ENCODE results near the gene DACT2. TPM values are rescaled to one million over a fixed set of nuclear protein-coding genes. Genes with fewer than 3 reads are reported as not detected.
A peak's percentile ranks its signal among the peaks of the same experiment; 100 is the strongest.

The DACT2 gene
- total and polyA plus RNA-seq, 9 of the 15 experiments (the other 6 are each of a cell fraction or from before 2014, with no cell fraction given) = not detected

- BruUV-seq (replicated peaks) = no TSS peak
- H3K27me3 ChIP-seq (ENCODE audit: control insufficient read depth in 2 of 2, insufficient read depth in 2 of 2, low read length in 2 of 2) = peaks cover 31 to 71% of the 10 kb centered on the region in 2 experiments
- WGBS (ENCODE audit: insufficient coverage, low coverage, missing lambda C conversion rate) = 1% methylated on average over 15 of the region's 15 CpGs
Observed at GRCh38 chr6:168367285-168367751, 47.7 kb upstream of the DACT2 start.

More at GRCh38 chr6:168367285-168367751, 47.7 kb upstream of the DACT2 start:
- in situ Hi-C loops (cut with MboI) = no loop called here
- peaks cover 4% of the 10 kb centered on the region for H4K20me1 ChIP-seq (replicated peaks; ENCODE audit: control insufficient read depth, insufficient read depth, low read length)
- TF ChIP-seq RNF2 (IDR thresholded peaks at IDR 0.05) (no peak), KDM1A (IDR thresholded peaks at IDR 0.05) (no peak), AFF4 (CRISPR knock-in tag; IDR thresholded peaks at IDR 0.05) (no peak)
- TF ChIP-seq, protein P1, sequence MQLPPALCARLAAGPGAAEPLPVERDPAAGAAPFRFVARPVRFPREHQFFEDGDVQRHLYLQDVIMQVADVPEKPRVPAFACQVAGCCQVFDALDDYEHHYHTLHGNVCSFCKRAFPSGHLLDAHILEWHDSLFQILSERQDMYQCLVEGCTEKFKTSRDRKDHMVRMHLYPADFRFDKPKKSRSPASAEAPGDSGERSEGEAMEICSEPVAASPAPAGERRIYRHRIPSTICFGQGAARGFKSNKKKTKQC (CRISPR knock-in tag; IDR thresholded peaks at IDR 0.05) = no peak
- TF ChIP-seq, protein P2, sequence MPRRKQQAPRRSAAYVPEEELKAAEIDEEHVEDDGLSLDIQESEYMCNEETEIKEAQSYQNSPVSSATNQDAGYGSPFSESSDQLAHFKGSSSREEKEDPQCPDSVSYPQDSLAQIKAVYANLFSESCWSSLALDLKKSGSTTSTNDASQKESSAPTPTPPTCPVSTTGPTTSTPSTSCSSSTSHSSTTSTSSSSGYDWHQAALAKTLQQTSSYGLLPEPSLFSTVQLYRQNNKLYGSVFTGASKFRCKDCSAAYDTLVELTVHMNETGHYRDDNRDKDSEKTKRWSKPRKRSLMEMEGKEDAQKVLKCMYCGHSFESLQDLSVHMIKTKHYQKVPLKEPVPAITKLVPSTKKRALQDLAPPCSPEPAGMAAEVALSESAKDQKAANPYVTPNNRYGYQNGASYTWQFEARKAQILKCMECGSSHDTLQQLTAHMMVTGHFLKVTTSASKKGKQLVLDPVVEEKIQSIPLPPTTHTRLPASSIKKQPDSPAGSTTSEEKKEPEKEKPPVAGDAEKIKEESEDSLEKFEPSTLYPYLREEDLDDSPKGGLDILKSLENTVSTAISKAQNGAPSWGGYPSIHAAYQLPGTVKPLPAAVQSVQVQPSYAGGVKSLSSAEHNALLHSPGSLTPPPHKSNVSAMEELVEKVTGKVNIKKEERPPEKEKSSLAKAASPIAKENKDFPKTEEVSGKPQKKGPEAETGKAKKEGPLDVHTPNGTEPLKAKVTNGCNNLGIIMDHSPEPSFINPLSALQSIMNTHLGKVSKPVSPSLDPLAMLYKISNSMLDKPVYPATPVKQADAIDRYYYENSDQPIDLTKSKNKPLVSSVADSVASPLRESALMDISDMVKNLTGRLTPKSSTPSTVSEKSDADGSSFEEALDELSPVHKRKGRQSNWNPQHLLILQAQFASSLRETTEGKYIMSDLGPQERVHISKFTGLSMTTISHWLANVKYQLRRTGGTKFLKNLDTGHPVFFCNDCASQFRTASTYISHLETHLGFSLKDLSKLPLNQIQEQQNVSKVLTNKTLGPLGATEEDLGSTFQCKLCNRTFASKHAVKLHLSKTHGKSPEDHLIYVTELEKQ (CRISPR knock-in tag; IDR thresholded peaks at IDR 0.05) = no peak
- FAIRE-seq = peak; percentile 6
- no peak overlapping the region for H3K4me2 ChIP-seq (ENCODE audit: insufficient read depth, low read length)
- H3K79me2 ChIP-seq (ENCODE audit: control insufficient read depth, insufficient read depth, low read length) = no peaks in the 10 kb centered on the region
- intact Hi-C loops (cut with micrococcal nuclease) = no loop called here
- POLR2A ChIA-PET = interaction anchor here (0.6 to 0.8 kb wide), 2 partner anchors 82 to 488 kb away, joined by 3 read pairs; no protein-coding TSS in a partner anchor
- ATAC-seq = no peak
- H3K4me1 ChIP-seq (replicated peaks in 1 of 2; ENCODE audit: control insufficient read depth in 2 of 2, insufficient read depth in 2 of 2, low read length in 2 of 2) = peaks cover 0 to 11% of the 10 kb centered on the region in 2 experiments; a peak in 2 of 5 replicates
- no peak overlapping the region for H3K9ac ChIP-seq (ENCODE audit: insufficient read depth in 1 of 2, low read depth in 2 of 2, low read length in 2 of 2)
- no peak overlapping the region for H2AFZ ChIP-seq (ENCODE audit: low read depth, low read length)
- H3K4me3 ChIP-seq = no peak overlapping the region
- H3K36me3 ChIP-seq (ENCODE audit: control insufficient read depth, insufficient read depth, low read length) = no peaks in the 10 kb centered on the region
- CTCF ChIA-PET (ENCODE audit: low intra/inter-chr PET ratio) = interaction anchor here (0.7 kb wide), 1 partner anchor 170 kb away, joined by 3 read pairs; no protein-coding TSS in a partner anchor
- H3K9me3 ChIP-seq (replicated peaks; ENCODE audit: control insufficient read depth, insufficient read depth, low read depth, low read length) = no peaks in the 10 kb centered on the region
- no peaks in the 10 kb centered on the region for H3K9me1 ChIP-seq (ENCODE audit: control insufficient read depth, insufficient read depth, low read length)
- H3K27ac ChIP-seq (ENCODE audit: extremely low read depth, low read depth, low read length) = no peak overlapping the region
- no peak for DNase-seq (ENCODE audit: extremely low read depth in 1 of 4, low spot score in 3 of 4)
